Breast epithelium (tissue), 4 donors: Measurements from ENCODE around the gene NKX3-2. TPM values are rescaled to one million over a fixed set of nuclear protein-coding genes. Genes with fewer than 3 reads are reported as not detected.

Experiments used
- DNase-seq, 2 donors: peaks; one replicate each; pipeline ENCODE4 v3.0.0-alpha.2; 2019; ENCODE audit warnings: low spot score in 2 of 2
- H3K27ac ChIP-seq, 2 donors: fragments of 200-600 bp; sonication (generic) in 1 of 2; one replicate each; pipeline ENCODE4 v1.5.1; 2016 to 2019; ENCODE audit warnings: mild to moderate bottlenecking in 1 of 2
- H3K27me3 ChIP-seq, 2 donors: fragments of 200-600 bp; sonication (generic) in 1 of 2; one replicate each; pipeline versions ENCODE4 v1.5.1 to v1.6.0; 2017 to 2019; ENCODE audit warnings: control low read depth in 1 of 2, mild to moderate bottlenecking in 1 of 2
- H3K36me3 ChIP-seq: fragments of 200-600 bp; one replicate; pipeline ENCODE4 v1.5.1; 2019
- H3K4me1 ChIP-seq, 2 donors: fragments of 200-600 bp; sonication (generic); one replicate each; pipeline ENCODE4 v1.5.1; 2016 to 2019; ENCODE audit warnings: control low read depth in 1 of 2
- H3K4me3 ChIP-seq, 3 donors: fragments of 200-600 bp; sonication (generic); 1 replicate in 2 of 3; 2 replicates in 1 of 3; pipeline ENCODE4 v1.5.1; 2016 to 2019; ENCODE audit warnings: mild to moderate bottlenecking in 3 of 3, moderate library complexity in 2 of 3
- H3K9me3 ChIP-seq, 2 donors: fragments of 200-600 bp; sonication (generic) in 1 of 2; one replicate each; pipeline ENCODE4 v1.5.1; 2016 to 2019; ENCODE audit warnings: control low read depth in 1 of 2
- CTCF ChIP-seq, 3 donors: fragments of 450-650 bp; IDR thresholded peaks; one replicate each; pipeline ENCODE4 v1.5.1; 2016 to 2017; ENCODE audit warnings: antibody characterized with exemption in 3 of 3, mild to moderate bottlenecking in 3 of 3, moderate library complexity in 3 of 3
- POLR2A ChIP-seq: fragments of 450-650 bp; IDR thresholded peaks from one replicate; pipeline ENCODE4 v1.6.1; 2016; ENCODE audit warnings: antibody characterized with exemption, mild to moderate bottlenecking, moderate library complexity
- POLR2AphosphoS5 ChIP-seq, 3 donors: sonication (generic); formaldehyde crosslinking; IDR thresholded peaks; one replicate each; pipeline ENCODE4 v1.6.1; 2017; ENCODE audit warnings: antibody characterized with exemption in 3 of 3
- intact Hi-C: fragments of 100-400 bp; cut with DNase I; formaldehyde crosslinking; loops from one replicate; pipeline ENCODE4 v1.15.1; 2023; ENCODE audit warnings: low total_unique reads
- total RNA-seq, 3 donors: library from RNA; depleted of rRNA; stranded (reverse); fragments of >200 nt; gene quantifications; one replicate each; pipeline ENCODE4 v1.1.0, GENCODE V29; 2016

The NKX3-2 gene
- total RNA-seq, 3 donors from 2014 or later = under 0.01 TPM; not detected in 2

- Histone ChIP-seq H3K27ac (no peak overlapping the region), H3K27me3 (no peaks in the 10 kb centered on the region), H3K4me3 (no peak overlapping the region), H3K4me1 (no peaks in the 10 kb centered on the region), H3K36me3 (no peaks in the 10 kb centered on the region), H3K9me3 (no peaks in the 10 kb centered on the region)
- TF ChIP-seq CTCF (IDR thresholded peaks at IDR 0.05) (no peak), POLR2A (no peak), POLR2AphosphoS5 (IDR thresholded peaks at IDR 0.05) (no peak)
- DNase-seq = no peak
- intact Hi-C loops = no loop called here
Observed at GRCh38 chr4:13580036-13580435, 35.7 kb upstream of the NKX3-2 start.

GRCh38 chr4:13577660-13578059 is 33.4 kb upstream of the NKX3-2 start:
- H3K36me3 ChIP-seq = no peaks in the 10 kb centered on the region
- no peak for DNase-seq
- no peak overlapping the region for H3K27ac ChIP-seq
- no peaks in the 10 kb centered on the region for H3K4me1 ChIP-seq
- H3K27me3 ChIP-seq = no peaks in the 10 kb centered on the region
- no peaks in the 10 kb centered on the region for H3K9me3 ChIP-seq
- intact Hi-C loops = no loop called here
- H3K4me3 ChIP-seq = no peak overlapping the region
- TF ChIP-seq POLR2AphosphoS5 (IDR thresholded peaks at IDR 0.05) (no peak), CTCF (IDR thresholded peaks at IDR 0.05) (no peak), POLR2A (no peak)

GRCh38 chr4:13570916-13571315 is 26.6 kb upstream of the NKX3-2 start:
- Histone ChIP-seq H3K36me3 (peaks cover 29% of the 10 kb centered on the region), H3K27me3 (no peaks in the 10 kb centered on the region), H3K4me3 (no peak overlapping the region), H3K27ac (no peak overlapping the region), H3K9me3 (no peaks in the 10 kb centered on the region), H3K4me1 (no peaks in the 10 kb centered on the region)
- DNase-seq = no peak
- intact Hi-C loops = no loop called here
- TF ChIP-seq CTCF (IDR thresholded peaks at IDR 0.05) (no peak), POLR2A (no peak), POLR2AphosphoS5 (IDR thresholded peaks at IDR 0.05) (no peak)

GRCh38 chr4:13567125-13567524 is 22.8 kb upstream of the NKX3-2 start:
- intact Hi-C loops = no loop called here
- Histone ChIP-seq H3K27ac (no peak overlapping the region), H3K9me3 (no peaks in the 10 kb centered on the region), H3K27me3 (no peaks in the 10 kb centered on the region), H3K4me1 (no peaks in the 10 kb centered on the region), H3K36me3 (peaks cover 25% of the 10 kb centered on the region), H3K4me3 (no peak overlapping the region)
- DNase-seq = no peak
- TF ChIP-seq POLR2A (no peak), CTCF (IDR thresholded peaks at IDR 0.05) (no peak), POLR2AphosphoS5 (IDR thresholded peaks at IDR 0.05) (no peak)

- H3K4me3 ChIP-seq = no peak overlapping the region
Observed at GRCh38 chr4:13562876-13563275, 18.6 kb upstream of the NKX3-2 start.

More at GRCh38 chr4:13562876-13563275, 18.6 kb upstream of the NKX3-2 start:
- Histone ChIP-seq H3K4me1 (no peaks in the 10 kb centered on the region), H3K36me3 (no peaks in the 10 kb centered on the region), H3K9me3 (no peaks in the 10 kb centered on the region), H3K27ac (no peak overlapping the region), H3K27me3 (no peaks in the 10 kb centered on the region)
- no peak for TF ChIP-seq POLR2A
- no peak for TF ChIP-seq CTCF (IDR thresholded peaks at IDR 0.05)
- no peak for TF ChIP-seq POLR2AphosphoS5 (IDR thresholded peaks at IDR 0.05)
- intact Hi-C loops = no loop called here
- DNase-seq = no peak
